ENCODE results near the gene WWP2. TPM values are rescaled to one million over a fixed set of nuclear protein-coding genes. Genes with fewer than 3 reads are reported as not detected.
"Not testable (repeated sequence)": the region's sequence is repeated elsewhere in the genome, so short reads cannot be mapped to it uniquely, and the experiment has no call there.

The WWP2 gene
- total and polyA plus RNA-seq, 2 donors (not counting 3 experiments of a cell fraction or from before 2014, with no cell fraction given): 17.9 to 44.9 TPM

DNA sequence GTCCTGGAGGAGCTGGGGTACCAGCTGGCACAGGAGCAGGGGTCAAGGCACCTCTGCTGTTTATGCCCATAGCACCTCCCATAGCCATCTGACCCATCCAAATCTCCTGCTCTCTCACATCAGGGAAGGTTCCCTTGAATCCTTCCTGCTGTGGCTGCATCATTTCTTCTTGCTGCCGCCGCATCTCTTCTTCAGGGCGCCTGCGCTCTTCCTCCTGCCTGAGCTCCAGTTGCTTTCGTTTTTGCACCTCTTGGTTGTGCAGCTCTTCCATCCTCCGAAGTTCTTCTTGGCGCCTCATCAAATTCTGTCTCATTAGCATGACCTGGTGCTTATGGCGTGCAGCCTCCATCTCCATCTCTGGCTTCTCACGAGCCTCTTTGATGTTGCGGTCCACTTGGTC is 5.4 kb upstream of the WWP2 start:
- dilution Hi-C loops (cut with MboI; ENCODE audit: extremely low pct_ligation_motif_present, low sequenced_read_pairs): no loop called here

DNA sequence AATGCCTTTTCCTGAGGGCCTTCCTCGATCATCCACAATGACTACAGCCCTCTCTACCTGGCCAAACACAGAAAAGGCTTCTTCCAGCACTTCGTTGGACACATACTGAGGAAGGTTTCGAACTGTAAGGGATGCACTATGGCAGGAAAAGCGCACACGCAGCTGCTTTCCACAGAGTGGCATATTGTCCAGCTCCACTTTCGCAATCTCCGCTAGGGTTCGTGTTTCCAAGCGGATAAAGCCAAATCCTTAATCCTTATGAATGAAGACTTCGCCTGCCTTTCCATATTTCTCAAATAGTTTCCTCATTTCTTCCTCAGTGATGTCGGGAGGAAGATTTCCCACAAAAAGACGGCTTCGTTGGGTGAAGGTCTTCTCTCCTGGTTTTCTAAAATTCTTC is 4.8 kb upstream of the WWP2 start:
- POLR2A ChIA-PET: interaction anchor here (0.6 kb wide), 1 partner anchor 1731 kb away, joined by 3 read pairs; no protein-coding TSS in a partner anchor
- not testable (repeated sequence) for H3K9me3 ChIP-seq (replicated peaks; ENCODE audit: control insufficient read depth, insufficient read depth, low read length); BruUV-seq (replicated peaks)

More for the DNA sequence above, 5.4 kb upstream of the WWP2 start:
- no peak for FAIRE-seq
- Histone ChIP-seq H4K20me1 (replicated peaks; ENCODE audit: control insufficient read depth, extremely low read depth, insufficient read depth, low read length) (no peaks in the 10 kb centered on the region), H3K36me3 (ENCODE audit: control insufficient read depth in 2 of 2, extremely low read depth in 1 of 2, insufficient read depth in 2 of 2, low read length in 2 of 2) (no peaks in the 10 kb centered on the region), H3K4me2 (ENCODE audit: insufficient read depth, low read length) (no peak overlapping the region), H3K27me3 (ENCODE audit: control insufficient read depth in 2 of 2, insufficient read depth in 2 of 2, low read length in 2 of 2) (no peaks in the 10 kb centered on the region), H3K4me3 (replicated peaks in 1 of 3; ENCODE audit: insufficient read depth in 1 of 3, low read depth in 1 of 3, low read length in 3 of 3) (no peak overlapping the region), H3K9ac (replicated peaks; ENCODE audit: extremely low read depth, insufficient read depth, low read length) (no peak overlapping the region), H3K9me3 (replicated peaks; ENCODE audit: control insufficient read depth, insufficient read depth, low read length) (no peaks in the 10 kb centered on the region), H3K27ac (ENCODE audit: insufficient read depth, low read depth, low read length) (no peak overlapping the region), H3K9me1 (replicated peaks; ENCODE audit: control insufficient read depth, extremely low read depth, insufficient read depth, low read length) (no peaks in the 10 kb centered on the region), H3K79me2 (ENCODE audit: control insufficient read depth, insufficient read depth, low read length) (peaks cover 27% of the 10 kb centered on the region), H3K4me1 (ENCODE audit: control insufficient read depth, extremely low read depth, insufficient read depth, low read length) (peaks cover 10% of the 10 kb centered on the region), H2AFZ (ENCODE audit: low read depth, low read length) (no peak overlapping the region)
- POLR2A ChIA-PET: interaction anchor here (0.6 kb wide), 1 partner anchor 1730 kb away, joined by 3 read pairs; no protein-coding TSS in a partner anchor
- no peak for TF ChIP-seq GATA2 (IDR thresholded peaks at IDR 0.05; ENCODE audit: insufficient read depth, insufficient read length, low read depth, low read length)
- intact Hi-C loops (cut with micrococcal nuclease): no loop called here
- BruUV-seq (replicated peaks): no TSS peak
- CTCF ChIA-PET: interaction anchor here (0.8 to 1.6 kb wide), 2 partner anchors 48 to 361 kb away, joined by 3 to 4 read pairs; no protein-coding TSS in a partner anchor
- DNase-seq (ENCODE audit: low read depth, low spot score): no peak

More for the DNA sequence above, 4.8 kb upstream of the WWP2 start:
- intact Hi-C loops (cut with micrococcal nuclease); H3K27me3 ChIP-seq (ENCODE audit: control insufficient read depth in 2 of 2, insufficient read depth in 2 of 2, low read length in 2 of 2); FAIRE-seq; H2AFZ ChIP-seq (ENCODE audit: low read depth, low read length); H3K36me3 ChIP-seq (ENCODE audit: control insufficient read depth in 2 of 2, extremely low read depth in 1 of 2, insufficient read depth in 2 of 2, low read length in 2 of 2); H3K9me1 ChIP-seq (replicated peaks; ENCODE audit: control insufficient read depth, extremely low read depth, insufficient read depth, low read length); H3K27ac ChIP-seq (ENCODE audit: insufficient read depth, low read depth, low read length); DNase-seq (ENCODE audit: low read depth, low spot score); H3K9ac ChIP-seq (replicated peaks; ENCODE audit: extremely low read depth, insufficient read depth, low read length); H4K20me1 ChIP-seq (replicated peaks; ENCODE audit: control insufficient read depth, extremely low read depth, insufficient read depth, low read length); dilution Hi-C loops (cut with MboI; ENCODE audit: extremely low pct_ligation_motif_present, low sequenced_read_pairs); H3K4me3 ChIP-seq (replicated peaks in 1 of 3; ENCODE audit: insufficient read depth in 1 of 3, low read depth in 1 of 3, low read length in 3 of 3); H3K4me2 ChIP-seq (ENCODE audit: insufficient read depth, low read length): not testable (repeated sequence)
- Histone ChIP-seq H3K4me1 (ENCODE audit: control insufficient read depth, extremely low read depth, insufficient read depth, low read length) (peaks cover 14% of the 10 kb centered on the region), H3K79me2 (ENCODE audit: control insufficient read depth, insufficient read depth, low read length) (peaks cover 22% of the 10 kb centered on the region)
- CTCF ChIA-PET: interaction anchor here (1.6 kb wide), 1 partner anchor 48 kb away, joined by 4 read pairs; no protein-coding TSS in a partner anchor

All from endothelial cell of umbilical vein (primary cell).